A673 (cell line): ENCODE measurements around the gene OASL. TPM values are rescaled to one million over a fixed set of nuclear protein-coding genes. Genes with fewer than 3 reads are reported as not detected.

Source experiments
- BruUV-seq: library from RNA; stranded (reverse); fragments of 400-500 nt; replicated peaks from 2 replicates; lab custom pipeline; 2021; lab: Mats Ljungman, UMichigan
- CTCF ChIA-PET: fragments of 300-600 bp; sonication (Branson Sonifier 250); formaldehyde crosslinking; loops from one replicate; lab custom pipeline; 2022; ENCODE audit warnings: antibody characterized with exemption; lab: Charles Lee
- POLR2A ChIA-PET: fragments of 300-600 bp; sonication (Branson Sonifier 250); formaldehyde crosslinking; loops from one replicate; lab custom pipeline; 2022; ENCODE audit warnings: antibody characterized with exemption; ENCODE audit not compliant: low non-redundant PET; lab: Charles Lee
- DNase-seq: peaks from one replicate; pipeline ENCODE4 v3.0.0-alpha.2; 2015; ENCODE audit warnings: low spot score
- H3K27ac ChIP-seq: fragments of 200-600 bp; sonication (generic); 2 replicates; pipeline ENCODE4 v1.5.1; 2016; ENCODE audit warnings: mixed run types, low read depth, mild to moderate bottlenecking, mixed read lengths, antibody characterized with exemption, low read length; ENCODE audit not compliant: poor library complexity, severe bottlenecking
- H3K27me3 ChIP-seq: fragments of 200-600 bp; sonication (generic); replicated peaks from 2 replicates; pipeline ENCODE4 v1.6.1; 2017; ENCODE audit warnings: mixed run types, low read depth, mild to moderate bottlenecking, mixed read lengths, antibody characterized with exemption, low read length; ENCODE audit not compliant: insufficient read depth, poor library complexity
- H3K36me3 ChIP-seq: fragments of 200-600 bp; sonication (generic); 2 replicates; pipeline ENCODE4 v1.6.1; 2016; ENCODE audit warnings: mixed run types, mild to moderate bottlenecking, mixed read lengths, antibody characterized with exemption, low read length; ENCODE audit not compliant: insufficient read depth, poor library complexity, severe bottlenecking
- H3K4me1 ChIP-seq: fragments of 200-600 bp; sonication (generic); 2 replicates; pipeline ENCODE4 v1.6.1; 2017; ENCODE audit warnings: mixed run types, mild to moderate bottlenecking, mixed read lengths, antibody characterized with exemption, low read length; ENCODE audit not compliant: insufficient read depth, poor library complexity, severe bottlenecking
- H3K4me3 ChIP-seq: fragments of 200-600 bp; sonication (generic); 2 replicates; pipeline ENCODE4 v1.5.1; 2016; ENCODE audit warnings: low read depth, mixed run types, mild to moderate bottlenecking, mixed read lengths, low read length; ENCODE audit not compliant: poor library complexity, severe bottlenecking
- H3K9me3 ChIP-seq: fragments of 200-600 bp; sonication (generic); 2 replicates; pipeline ENCODE4 v1.6.1; 2016; ENCODE audit warnings: mixed run types, low read depth, mild to moderate bottlenecking, mixed read lengths, antibody characterized with exemption, low read length; ENCODE audit not compliant: poor library complexity, severe bottlenecking
- EZH2 ChIP-seq: fragments of 200-600 bp; sonication (generic); IDR thresholded peaks from 2 replicates; pipeline ENCODE4 v1.6.1; 2017; ENCODE audit warnings: borderline replicate concordance, low read depth, mild to moderate bottlenecking, mixed read lengths, antibody characterized with exemption, low read length; ENCODE audit not compliant: poor library complexity, severe bottlenecking
- intact Hi-C: fragments of 100-400 bp; cut with micrococcal nuclease; formaldehyde crosslinking; loops from one replicate; pipeline ENCODE4 v1.10.0; 2022; ENCODE audit not compliant: unreplicated experiment
- total RNA-seq: library from RNA; stranded (reverse); gene quantifications from 2 replicates; pipeline ENCODE4 v1.2.3, GENCODE V29; 2021
- TF ChIP-seq, protein P1 (sequence below): fragments of 300-800, 200-600 bp; sonication (generic); conservative IDR thresholded peaks from 2 replicates; pipeline ENCODE4 v1.5.1; 2017; ENCODE audit warnings: low read depth, mild to moderate bottlenecking, antibody characterized with exemption, low read length, moderate library complexity, mixed read lengths

Gene OASL
- total RNA-seq, 1 experiment from 2014 or later, result 0.73 TPM

DNA sequence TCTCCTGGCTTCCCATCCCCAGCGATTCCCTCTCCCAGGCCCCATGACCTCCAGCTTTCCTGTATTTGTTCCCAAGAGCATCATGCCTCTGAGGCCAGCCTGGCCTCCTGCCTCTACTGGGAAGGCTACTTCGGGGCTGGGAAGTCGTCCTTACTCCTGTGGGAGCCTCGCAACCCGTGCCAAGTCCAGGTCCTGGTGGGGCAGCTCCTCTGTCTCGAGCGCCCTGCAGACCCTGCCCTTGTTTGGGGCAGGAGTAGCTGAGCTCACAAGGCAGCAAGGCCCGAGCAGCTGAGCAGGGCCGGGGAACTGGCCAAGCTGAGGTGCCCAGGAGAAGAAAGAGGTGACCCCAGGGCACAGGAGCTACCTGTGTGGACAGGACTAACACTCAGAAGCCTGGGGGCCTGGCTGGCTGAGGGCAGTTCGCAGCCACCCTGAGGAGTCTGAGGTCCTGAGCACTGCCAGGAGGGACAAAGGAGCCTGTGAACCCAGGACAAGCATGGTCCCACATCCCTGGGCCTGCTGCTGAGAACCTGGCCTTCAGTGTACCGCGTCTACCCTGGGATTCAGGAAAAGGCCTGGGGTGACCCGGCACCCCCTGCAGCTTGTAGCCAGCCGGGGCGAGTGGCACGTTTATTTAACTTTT, 37.1 kb downstream of the OASL start:
- no peaks in the 10 kb centered on the region for H3K27me3 ChIP-seq
- no peaks in the 10 kb centered on the region for H3K4me1 ChIP-seq
- DNase-seq, result no peak
- no peak overlapping the region for H3K4me3 ChIP-seq
- intact Hi-C loops, result no loop called here
- H3K27ac ChIP-seq, result no peak overlapping the region
- ChIA-PET POLR2A (interaction anchor here (0.5 kb wide), 1 partner anchor 37 kb away, joined by 3 read pairs; the partner anchor contains the start of gene OASL), CTCF (no interaction called here)
- no peak for TF ChIP-seq EZH2
- TF ChIP-seq, protein P1, sequence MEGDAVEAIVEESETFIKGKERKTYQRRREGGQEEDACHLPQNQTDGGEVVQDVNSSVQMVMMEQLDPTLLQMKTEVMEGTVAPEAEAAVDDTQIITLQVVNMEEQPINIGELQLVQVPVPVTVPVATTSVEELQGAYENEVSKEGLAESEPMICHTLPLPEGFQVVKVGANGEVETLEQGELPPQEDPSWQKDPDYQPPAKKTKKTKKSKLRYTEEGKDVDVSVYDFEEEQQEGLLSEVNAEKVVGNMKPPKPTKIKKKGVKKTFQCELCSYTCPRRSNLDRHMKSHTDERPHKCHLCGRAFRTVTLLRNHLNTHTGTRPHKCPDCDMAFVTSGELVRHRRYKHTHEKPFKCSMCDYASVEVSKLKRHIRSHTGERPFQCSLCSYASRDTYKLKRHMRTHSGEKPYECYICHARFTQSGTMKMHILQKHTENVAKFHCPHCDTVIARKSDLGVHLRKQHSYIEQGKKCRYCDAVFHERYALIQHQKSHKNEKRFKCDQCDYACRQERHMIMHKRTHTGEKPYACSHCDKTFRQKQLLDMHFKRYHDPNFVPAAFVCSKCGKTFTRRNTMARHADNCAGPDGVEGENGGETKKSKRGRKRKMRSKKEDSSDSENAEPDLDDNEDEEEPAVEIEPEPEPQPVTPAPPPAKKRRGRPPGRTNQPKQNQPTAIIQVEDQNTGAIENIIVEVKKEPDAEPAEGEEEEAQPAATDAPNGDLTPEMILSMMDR, result no peak
- no peaks in the 10 kb centered on the region for H3K9me3 ChIP-seq
- peaks cover 22% of the 10 kb centered on the region for H3K36me3 ChIP-seq
- no TSS peak for BruUV-seq

GRCh38 chr12:121001060-121001459, 38.0 kb downstream of the OASL start:
- DNase-seq, result no peak
- Histone ChIP-seq H3K27me3 (no peaks in the 10 kb centered on the region), H3K9me3 (no peaks in the 10 kb centered on the region), H3K4me3 (no peak overlapping the region), H3K36me3 (peaks cover 22% of the 10 kb centered on the region), H3K27ac (no peak overlapping the region), H3K4me1 (no peaks in the 10 kb centered on the region)
- TF ChIP-seq EZH2, result no peak
- TF ChIP-seq, protein P1, result no peak
- BruUV-seq, result no TSS peak
- ChIA-PET CTCF (no interaction called here), POLR2A (no interaction called here)
- intact Hi-C loops, result no loop called here

- H3K4me3 ChIP-seq, result no peak overlapping the region
- no peaks in the 10 kb centered on the region for H3K4me1 ChIP-seq
- H3K27ac ChIP-seq, result no peak overlapping the region
- intact Hi-C loops, result no loop called here
- TF ChIP-seq, protein P1, result no peak
- no peak for TF ChIP-seq EZH2
- CTCF ChIA-PET, result no interaction called here
- no TSS peak for BruUV-seq
- H3K36me3 ChIP-seq, result peaks cover 22% of the 10 kb centered on the region
- H3K27me3 ChIP-seq, result no peaks in the 10 kb centered on the region
- DNase-seq, result no peak
- POLR2A ChIA-PET, result no interaction called here
- no peaks in the 10 kb centered on the region for H3K9me3 ChIP-seq
Observed at GRCh38 chr12:121000530-121000929, 38.5 kb downstream of the OASL start.
